ENCODE measurements around the gene INTS4. TPM values are rescaled to one million over a fixed set of nuclear protein-coding genes. Genes with fewer than 3 reads are reported as not detected.
"Not testable (repeated sequence)": the region's sequence is repeated elsewhere in the genome, so short reads cannot be mapped to it uniquely, and the experiment has no call there.

INTS4 gene
- total and polyA plus RNA-seq, 5 experiments from 2014 or later: 36.1 to 77.1 (median 42.7) TPM

DNA sequence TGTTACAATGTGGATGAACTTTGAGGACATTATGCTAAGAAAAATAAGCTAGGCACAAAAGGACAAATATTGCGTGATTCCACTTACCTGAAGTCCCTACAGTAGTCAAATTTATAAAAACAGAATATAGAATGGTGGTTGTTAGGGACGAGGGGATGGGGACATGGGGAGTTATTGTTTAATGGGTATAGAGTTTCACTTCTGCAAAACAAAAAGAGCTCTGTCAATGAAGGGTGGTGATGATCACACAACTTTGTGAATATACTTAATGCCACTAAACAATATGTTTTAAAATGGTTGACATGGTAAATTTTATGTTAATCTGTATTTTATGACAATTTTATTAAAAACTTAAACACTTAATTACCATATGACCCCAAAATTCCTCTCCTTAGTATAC, 26.1 kb downstream of the INTS4 start:
- DNase-seq (no peak), ATAC-seq (no peak)
- H3K9me3 Mint-ChIP-seq: no peaks in the 10 kb centered on the region
- peaks cover 0 to 58% (median 16%) of the 10 kb centered on the region in 3 donors for H3K36me3 Mint-ChIP-seq
- no peak overlapping the region for H3K27ac Mint-ChIP-seq
- no peaks in the 10 kb centered on the region for H3K27me3 Mint-ChIP-seq
- no peak overlapping the region for H3K4me3 Mint-ChIP-seq
- peaks cover 0 to 5% (median 2%) of the 10 kb centered on the region in 4 donors for H3K4me1 Mint-ChIP-seq
- POLR2A ChIA-PET: no interaction called here

DNA sequence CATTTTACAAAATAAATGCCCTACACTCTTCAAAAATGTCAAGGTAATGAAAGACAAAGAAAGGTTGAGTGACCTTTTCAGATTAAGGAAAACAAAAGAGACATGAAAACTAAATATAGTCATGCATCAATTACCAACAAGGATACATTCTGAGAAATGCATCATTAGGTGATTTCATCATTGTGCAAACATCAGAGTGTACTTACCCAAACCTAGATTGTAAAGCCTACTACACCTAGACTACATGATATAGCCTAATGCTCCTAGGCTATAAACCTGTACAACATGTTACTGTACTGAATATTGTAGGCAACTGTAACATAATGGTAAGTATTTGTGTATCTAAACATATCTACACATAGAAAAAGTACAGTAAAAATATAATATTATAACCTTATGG, 26.7 kb downstream of the INTS4 start:
- ATAC-seq (no peak), DNase-seq (no peak)
- Mint-ChIP-seq H3K4me1 (peaks cover 0 to 5% (median 2%) of the 10 kb centered on the region in 4 donors), H3K9me3 (no peaks in the 10 kb centered on the region), H3K27ac (no peak overlapping the region), H3K27me3 (no peaks in the 10 kb centered on the region), H3K36me3 (peaks cover 0 to 53% (median 11%) of the 10 kb centered on the region in 3 donors), H3K4me3 (no peak overlapping the region)
- POLR2A ChIA-PET: no interaction called here

DNA sequence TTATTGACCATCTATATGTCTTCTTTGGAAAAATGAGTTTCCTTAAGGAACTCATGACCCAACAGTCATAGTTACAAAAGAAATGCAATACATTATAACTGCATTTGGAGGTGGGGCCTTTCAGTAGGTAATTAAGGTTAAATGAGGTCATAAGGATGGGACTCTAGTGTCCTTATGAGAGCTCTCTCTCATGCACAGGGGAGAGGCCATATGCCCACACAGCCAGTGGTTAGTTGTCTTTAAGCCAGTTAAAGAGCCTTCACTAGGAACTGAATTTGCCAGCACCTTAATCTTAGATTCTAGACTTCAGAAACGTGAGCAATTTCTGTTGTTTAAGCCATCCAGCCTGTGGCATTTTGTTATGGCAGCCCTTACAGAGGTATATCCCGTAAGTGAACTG, 27.3 kb downstream of the INTS4 start:
- Mint-ChIP-seq H3K36me3 (peaks cover 0 to 51% (median 9%) of the 10 kb centered on the region in 3 donors), H3K27ac (no peak overlapping the region), H3K9me3 (no peaks in the 10 kb centered on the region), H3K27me3 (no peaks in the 10 kb centered on the region), H3K4me3 (no peak overlapping the region), H3K4me1 (peaks cover 0 to 5% (median 2%) of the 10 kb centered on the region in 4 donors)
- ATAC-seq (no peak), DNase-seq (no peak)
- POLR2A ChIA-PET: no interaction called here

DNA sequence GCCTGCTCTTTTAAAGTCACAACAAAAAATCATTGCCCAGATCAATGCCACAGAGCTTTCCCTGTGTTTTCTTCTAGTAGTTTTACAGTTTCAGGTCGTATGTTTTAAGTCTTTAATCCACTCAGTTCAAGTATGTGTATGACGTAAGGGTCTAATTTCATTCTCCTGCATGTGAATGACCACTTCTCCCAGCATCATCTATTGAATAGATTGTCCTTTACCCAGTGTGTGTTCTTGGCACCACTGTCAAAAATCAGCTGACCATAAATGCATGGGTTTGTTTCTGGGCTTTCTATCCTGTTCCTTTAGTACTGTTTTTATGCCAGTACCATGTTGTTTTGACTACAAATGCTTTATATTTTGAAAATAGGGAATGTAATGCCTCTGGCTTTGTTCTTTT, 28.1 kb downstream of the INTS4 start:
- Mint-ChIP-seq H3K4me3 (no peak overlapping the region), H3K27ac (peak overlapping the region in 1 of 10 donors; percentile 10), H3K36me3 (peaks cover 0 to 46% (median 8%) of the 10 kb centered on the region in 3 donors), H3K4me1 (peaks cover 0 to 5% (median 2%) of the 10 kb centered on the region in 4 donors), H3K27me3 (no peaks in the 10 kb centered on the region), H3K9me3 (no peaks in the 10 kb centered on the region)
- DNase-seq: no peak
- ATAC-seq: no peak
- POLR2A ChIA-PET: no interaction called here

DNA sequence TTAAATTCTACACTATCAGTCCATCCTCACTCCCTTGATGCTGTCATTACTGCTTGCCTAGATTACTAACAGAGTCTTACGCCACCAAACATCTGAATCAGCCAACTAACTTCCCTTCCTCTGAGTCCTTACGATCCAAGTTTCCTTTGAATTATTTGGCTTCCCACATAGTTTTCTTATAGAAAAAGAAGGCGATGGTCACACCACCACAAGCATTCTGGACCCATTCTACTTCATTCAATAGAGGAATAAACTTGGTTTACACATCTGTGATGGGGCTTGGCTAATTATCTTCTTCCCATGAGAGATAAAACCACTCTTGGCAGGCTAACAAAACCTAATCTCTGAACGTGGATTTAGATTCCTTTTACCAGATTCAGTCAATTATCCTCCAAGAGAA, 35.0 kb downstream of the INTS4 start:
- Mint-ChIP-seq H3K27me3 (no peaks in the 10 kb centered on the region), H3K36me3 (peaks cover 0 to 62% (median 20%) of the 10 kb centered on the region in 3 donors), H3K9me3 (no peaks in the 10 kb centered on the region)

DNA sequence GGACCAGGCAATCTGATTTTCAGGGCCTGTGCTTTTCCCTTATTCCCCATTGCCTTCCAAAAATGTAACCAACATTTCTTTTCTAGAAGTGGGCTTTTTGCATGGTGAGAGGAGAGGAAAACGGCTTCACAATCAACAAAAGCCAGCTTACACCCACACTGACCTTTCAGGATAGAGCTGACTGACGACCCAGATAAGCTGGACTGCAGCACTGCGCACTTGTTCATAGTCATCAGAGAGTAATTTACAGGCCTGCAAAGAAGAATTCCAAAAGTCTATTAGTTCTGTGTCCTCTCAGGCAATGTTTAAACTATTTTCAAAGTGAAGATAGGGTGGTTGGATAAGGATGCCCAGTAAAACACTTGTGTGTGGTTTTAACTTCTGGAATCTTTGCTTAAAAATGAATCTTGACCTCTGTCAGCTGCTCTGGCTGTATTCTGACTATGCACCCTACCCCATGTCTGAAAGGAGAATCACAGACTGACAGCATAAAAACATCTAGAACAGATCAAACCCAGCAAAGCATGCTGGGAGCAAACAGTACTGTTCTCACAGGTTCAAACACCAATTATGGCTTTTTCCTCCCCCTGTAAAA, 35.8 kb downstream of the INTS4 start:
- ATAC-seq, H3K27me3 Mint-ChIP-seq, DNase-seq, H3K4me1 Mint-ChIP-seq, H3K4me3 Mint-ChIP-seq, H3K9me3 Mint-ChIP-seq, POLR2A ChIA-PET: not testable (repeated sequence)
- H3K36me3 Mint-ChIP-seq: peaks cover 0 to 69% (median 23%) of the 10 kb centered on the region in 3 donors
- H3K27ac Mint-ChIP-seq: peak overlapping the region in 2 of 10 donors; percentile 22 to 71

More for the DNA sequence above, 35.0 kb downstream of the INTS4 start:
- ATAC-seq (no peak), DNase-seq (no peak)
- Mint-ChIP-seq H3K4me3 (no peak overlapping the region), H3K27ac (peak overlapping the region in 1 of 10 donors; percentile 32), H3K4me1 (peaks cover 0 to 1% (median 0%) of the 10 kb centered on the region in 4 donors)
- POLR2A ChIA-PET: no interaction called here

DNA sequence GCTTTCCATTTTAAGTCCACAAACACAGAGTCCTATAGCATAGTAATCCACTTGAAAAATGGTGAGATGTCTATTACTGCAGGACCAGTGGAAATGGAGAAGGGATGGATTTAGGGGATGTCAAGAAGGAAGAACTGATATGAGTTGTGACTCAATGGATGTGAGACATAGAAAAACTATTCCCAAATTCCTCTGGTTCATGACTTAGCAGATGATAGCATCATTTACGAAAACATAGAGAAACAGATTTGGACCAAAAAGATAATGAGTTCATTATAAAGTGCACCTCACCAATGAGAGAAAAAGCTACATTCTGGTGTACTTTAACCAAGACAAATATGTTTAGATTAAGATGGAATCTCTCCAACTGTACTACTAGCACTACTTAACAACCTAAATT, 51.2 kb downstream of the INTS4 start:
- POLR2A ChIA-PET, ATAC-seq, H3K9me3 Mint-ChIP-seq, H3K4me3 Mint-ChIP-seq, DNase-seq, H3K27ac Mint-ChIP-seq, H3K27me3 Mint-ChIP-seq: not testable (repeated sequence)
- peaks cover 13 to 42% (median 21%) of the 10 kb centered on the region in 4 donors for H3K4me1 Mint-ChIP-seq
- peaks cover 14 to 49% (median 23%) of the 10 kb centered on the region in 3 donors for H3K36me3 Mint-ChIP-seq

DNA sequence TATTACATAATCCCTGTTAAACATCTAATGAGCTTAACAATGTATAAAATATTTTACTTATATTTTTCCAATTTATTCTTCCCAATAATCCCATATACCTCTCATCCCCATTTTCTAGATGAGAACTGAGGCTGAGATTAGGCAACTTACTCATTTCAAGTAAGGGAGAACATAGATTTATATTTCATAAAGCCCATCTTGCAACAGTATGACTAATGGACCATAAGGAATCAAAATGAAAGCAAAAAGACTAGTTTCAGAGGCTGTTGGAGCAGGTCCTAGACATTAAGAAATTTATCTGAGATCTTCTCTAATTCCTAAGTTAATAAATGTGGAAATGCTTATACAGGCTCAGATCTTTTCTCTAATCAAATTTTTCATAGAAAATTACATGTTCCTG, 52.0 kb downstream of the INTS4 start:
- ATAC-seq, DNase-seq, H3K9me3 Mint-ChIP-seq, H3K27me3 Mint-ChIP-seq, H3K4me3 Mint-ChIP-seq, POLR2A ChIA-PET: not testable (repeated sequence)
- Mint-ChIP-seq H3K27ac (peak overlapping the region in 2 of 10 donors; percentile 11 to 60), H3K4me1 (peaks cover 13 to 34% (median 21%) of the 10 kb centered on the region in 4 donors), H3K36me3 (peaks cover 6 to 44% (median 15%) of the 10 kb centered on the region in 3 donors)

DNA sequence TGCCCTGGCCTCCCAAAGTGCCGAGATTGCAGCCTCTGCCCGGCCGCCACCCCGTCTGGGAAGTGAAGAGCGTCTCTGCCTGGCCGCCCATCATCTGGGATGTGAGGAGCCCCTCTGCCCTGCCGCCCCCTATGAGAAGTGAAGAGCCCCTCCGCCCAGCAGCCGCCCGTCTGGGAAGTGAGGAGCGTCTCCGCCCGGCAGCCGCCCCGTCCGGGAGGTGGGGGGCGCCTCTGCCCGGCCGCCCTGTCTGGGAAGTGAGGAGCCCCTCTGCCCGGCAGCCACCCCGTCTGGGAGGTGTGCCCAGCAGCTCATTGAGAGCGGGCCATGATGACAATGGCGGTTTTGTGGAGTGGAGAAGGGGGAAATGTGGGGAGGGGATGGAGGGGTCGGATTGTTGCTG, 60.9 kb downstream of the INTS4 start:
- Mint-ChIP-seq H3K36me3 (peaks cover 15 to 81% (median 44%) of the 10 kb centered on the region in 3 donors), H3K4me1 (peaks cover 0 to 11% (median 4%) of the 10 kb centered on the region in 4 donors)
- H3K9me3 Mint-ChIP-seq, H3K4me3 Mint-ChIP-seq, H3K27me3 Mint-ChIP-seq, H3K27ac Mint-ChIP-seq, DNase-seq, ATAC-seq, POLR2A ChIA-PET: not testable (repeated sequence)

DNA sequence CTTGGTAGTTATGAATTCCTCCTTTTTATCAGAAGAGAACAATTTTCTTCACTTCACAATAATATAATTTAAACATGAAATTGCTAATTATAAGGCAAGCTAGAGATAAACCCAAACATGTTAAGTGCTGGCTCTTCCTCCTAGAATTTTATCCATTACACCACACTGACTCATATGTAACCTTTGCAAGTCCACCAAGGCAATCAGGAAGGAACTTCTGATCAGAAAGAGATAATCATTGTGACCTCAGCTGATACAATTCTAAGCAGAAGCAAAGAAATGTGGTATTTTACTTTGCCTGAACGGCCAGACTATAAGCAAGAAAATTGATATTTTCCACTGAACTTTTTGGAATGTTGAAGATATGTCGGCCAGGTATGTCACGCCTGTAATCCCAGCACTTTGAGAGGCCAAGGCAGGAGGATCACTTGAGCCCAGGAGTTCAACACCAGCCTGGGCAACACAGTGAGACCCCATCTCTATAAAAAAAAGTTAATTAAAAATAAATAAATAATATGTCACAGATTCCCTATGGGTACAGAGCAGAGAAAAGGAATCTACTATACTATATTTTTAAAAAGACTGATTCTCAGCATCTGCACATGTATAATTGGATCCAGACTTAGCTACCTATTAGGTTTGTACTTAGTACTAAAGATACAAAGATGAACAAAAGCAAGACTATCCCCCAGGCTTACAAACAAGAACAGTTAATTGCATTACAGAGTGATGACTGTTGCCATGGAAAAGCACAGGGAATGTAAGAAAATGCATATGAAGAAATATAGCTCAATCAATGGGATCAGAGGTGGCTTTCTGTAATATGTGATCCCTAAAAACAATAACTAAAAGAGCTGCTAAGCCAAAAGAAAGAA, 63.9 kb downstream of the INTS4 start:
- peaks cover 11 to 86% (median 48%) of the 10 kb centered on the region in 3 donors for H3K36me3 Mint-ChIP-seq
- H3K27me3 Mint-ChIP-seq, H3K9me3 Mint-ChIP-seq, H3K4me3 Mint-ChIP-seq, H3K27ac Mint-ChIP-seq, DNase-seq, POLR2A ChIA-PET, ATAC-seq: not testable (repeated sequence)
- H3K4me1 Mint-ChIP-seq: peaks cover 0 to 11% (median 5%) of the 10 kb centered on the region in 4 donors

DNA sequence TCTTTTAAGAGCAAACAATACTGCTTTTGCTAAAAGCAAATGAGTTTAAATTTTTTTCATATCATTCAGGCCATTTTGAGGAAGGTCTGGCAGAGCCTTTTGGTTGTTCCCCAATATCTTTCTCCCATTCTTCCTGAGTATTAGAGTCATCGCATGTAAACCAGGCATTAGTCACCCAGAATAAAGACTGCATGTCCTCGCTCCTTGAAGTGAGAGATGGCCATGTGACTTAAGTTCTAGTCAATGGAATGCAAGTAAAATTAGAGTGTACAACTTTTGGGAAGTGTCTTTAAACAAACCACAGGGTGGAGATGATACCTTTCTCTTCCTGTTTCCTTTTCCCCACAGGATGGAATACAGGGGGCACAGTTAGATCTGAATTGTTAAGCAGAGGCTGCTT, 76.8 kb downstream of the INTS4 start:
- not testable (repeated sequence) for H3K27me3 Mint-ChIP-seq, H3K4me3 Mint-ChIP-seq, DNase-seq, H3K27ac Mint-ChIP-seq, H3K4me1 Mint-ChIP-seq, ATAC-seq, H3K9me3 Mint-ChIP-seq
- peaks cover 0 to 71% (median 19%) of the 10 kb centered on the region in 3 donors for H3K36me3 Mint-ChIP-seq
- POLR2A ChIA-PET: interaction anchor here (0.6 kb wide), 1 partner anchor 13 kb away, joined by 4 read pairs; no protein-coding TSS in a partner anchor

DNA sequence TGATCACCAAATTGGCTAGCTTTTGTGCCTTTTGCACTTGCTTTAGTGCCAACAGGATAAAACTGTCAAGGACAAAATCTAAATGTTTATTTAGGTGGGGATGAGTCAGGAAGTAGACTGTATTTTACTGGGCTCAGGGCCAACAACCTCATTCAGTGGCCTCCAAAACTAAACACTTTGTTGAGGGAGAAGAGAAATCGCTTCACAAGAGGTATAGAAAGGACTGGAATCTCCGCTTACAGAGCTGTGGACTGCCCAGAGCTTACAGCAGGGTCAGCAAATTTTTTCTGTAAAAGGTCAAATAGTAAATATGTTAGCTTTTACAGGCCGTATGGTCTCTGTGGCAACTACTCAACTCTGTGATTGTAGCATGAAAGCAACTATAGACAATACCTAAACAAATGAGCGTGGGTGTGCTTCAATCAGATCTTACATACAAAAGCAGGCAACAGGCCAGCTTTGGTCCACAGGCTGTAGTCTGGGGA, 80.1 kb downstream of the INTS4 start:
- Mint-ChIP-seq H3K27ac (peak overlapping the region in 1 of 10 donors; percentile 71), H3K36me3 (peaks cover 0 to 73% (median 32%) of the 10 kb centered on the region in 3 donors)
- ATAC-seq, POLR2A ChIA-PET, H3K4me1 Mint-ChIP-seq, H3K27me3 Mint-ChIP-seq, H3K4me3 Mint-ChIP-seq, H3K9me3 Mint-ChIP-seq, DNase-seq: not testable (repeated sequence)

All from naive thymus-derived CD8-positive, alpha-beta T cell (primary cell).